OCI-LY3 (cell line): ENCODE measurements around the gene ST6GALNAC6.

Experiments used
- H2AFZ ChIP-seq: fragments of 200-600, 300-600 bp; shearing (Covaris generic); 2 replicates; pipeline ENCODE4 v1.6.0; 2014; ENCODE audit warnings: antibody characterized with exemption, low read depth, low read length
- H3K27ac ChIP-seq: fragments of 200-600, 300-600 bp; sonication (generic); 2 replicates; pipeline ENCODE4 v1.5.1; 2014; ENCODE audit warnings: mild to moderate bottlenecking, low read length, moderate library complexity, mixed read lengths
- H3K27me3 ChIP-seq: fragments of 200-600, 300-600 bp; sonication (generic); 2 replicates; pipeline ENCODE4 v1.6.1; 2014; ENCODE audit warnings: low read depth, low read length, mixed read lengths
- H3K36me3 ChIP-seq: fragments of 200-600, 300-600 bp; sonication (generic); replicated peaks from 2 replicates; pipeline ENCODE3; 2014; ENCODE audit warnings: low read depth, low read length, mixed read lengths
- H3K4me1 ChIP-seq: fragments of 300-600, 200-600 bp; sonication (generic); 2 replicates; pipeline ENCODE4 v1.6.1; 2014; ENCODE audit warnings: low read length, mixed read lengths
- H3K4me2 ChIP-seq: fragments of 200-600, 300-600 bp; sonication (generic); 2 replicates; pipeline ENCODE4 v1.6.1; 2014; ENCODE audit warnings: low read length, mixed read lengths
- H3K4me3 ChIP-seq: fragments of 300-600, 200-600 bp; sonication (generic); 2 replicates; pipeline ENCODE4 v1.5.1; 2014; ENCODE audit warnings: antibody characterized with exemption, mild to moderate bottlenecking, low read length, moderate library complexity
- H3K79me2 ChIP-seq: fragments of 300-600, 200-600 bp; shearing (Covaris generic); 2 replicates; pipeline ENCODE4 v1.6.1; 2014; ENCODE audit warnings: mild to moderate bottlenecking, low read length, mixed read lengths
- H3K9ac ChIP-seq: fragments of 300-600, 200-600 bp; shearing (Covaris generic); 2 replicates; pipeline ENCODE4 v1.6.0; 2014; ENCODE audit warnings: mild to moderate bottlenecking, low read length, moderate library complexity
- H3K9me3 ChIP-seq: fragments of 200-600, 300-600 bp; shearing (Covaris generic); 2 replicates; pipeline ENCODE4 v1.6.1; 2014; ENCODE audit warnings: low read length, mixed read lengths; ENCODE audit not compliant: insufficient read depth
- H4K20me1 ChIP-seq: fragments of 200-600, 300-600 bp; sonication (generic); 2 replicates; pipeline ENCODE4 v1.6.1; 2016; ENCODE audit warnings: low read length, mixed read lengths; ENCODE audit not compliant: insufficient read depth
- EZH2phosphoT487 ChIP-seq: fragments of 200-600 bp; shearing (Covaris generic); IDR thresholded peaks from 2 replicates; pipeline ENCODE4 v1.6.1; 2018; ENCODE audit warnings: antibody characterized with exemption, mixed run types, low read depth
- TF ChIP-seq, protein P1 (sequence below): fragments of 200-600, 300-600 bp; sonication (generic); IDR thresholded peaks from 2 replicates; pipeline ENCODE4 v1.5.1; 2014; ENCODE audit warnings: antibody characterized with exemption, low read length, low read depth

ST6GALNAC6 gene

GRCh38 chr9:127907867-127908659 is 8.7 kb upstream of the ST6GALNAC6 start:
- Histone ChIP-seq H3K4me2 (no peak overlapping the region), H3K4me1 (peaks cover 91% of the 10 kb centered on the region), H3K27ac (no peak overlapping the region), H4K20me1 (peaks cover 28% of the 10 kb centered on the region), H3K4me3 (no peak overlapping the region), H3K9ac (no peak overlapping the region), H2AFZ (no peak overlapping the region), H3K79me2 (peaks cover 45% of the 10 kb centered on the region), H3K36me3 (peaks cover 51% of the 10 kb centered on the region), H3K9me3 (no peaks in the 10 kb centered on the region), H3K27me3 (no peaks in the 10 kb centered on the region)
- TF ChIP-seq EZH2phosphoT487, result no peak
- TF ChIP-seq, protein P1, sequence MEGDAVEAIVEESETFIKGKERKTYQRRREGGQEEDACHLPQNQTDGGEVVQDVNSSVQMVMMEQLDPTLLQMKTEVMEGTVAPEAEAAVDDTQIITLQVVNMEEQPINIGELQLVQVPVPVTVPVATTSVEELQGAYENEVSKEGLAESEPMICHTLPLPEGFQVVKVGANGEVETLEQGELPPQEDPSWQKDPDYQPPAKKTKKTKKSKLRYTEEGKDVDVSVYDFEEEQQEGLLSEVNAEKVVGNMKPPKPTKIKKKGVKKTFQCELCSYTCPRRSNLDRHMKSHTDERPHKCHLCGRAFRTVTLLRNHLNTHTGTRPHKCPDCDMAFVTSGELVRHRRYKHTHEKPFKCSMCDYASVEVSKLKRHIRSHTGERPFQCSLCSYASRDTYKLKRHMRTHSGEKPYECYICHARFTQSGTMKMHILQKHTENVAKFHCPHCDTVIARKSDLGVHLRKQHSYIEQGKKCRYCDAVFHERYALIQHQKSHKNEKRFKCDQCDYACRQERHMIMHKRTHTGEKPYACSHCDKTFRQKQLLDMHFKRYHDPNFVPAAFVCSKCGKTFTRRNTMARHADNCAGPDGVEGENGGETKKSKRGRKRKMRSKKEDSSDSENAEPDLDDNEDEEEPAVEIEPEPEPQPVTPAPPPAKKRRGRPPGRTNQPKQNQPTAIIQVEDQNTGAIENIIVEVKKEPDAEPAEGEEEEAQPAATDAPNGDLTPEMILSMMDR, result no peak

DNA sequence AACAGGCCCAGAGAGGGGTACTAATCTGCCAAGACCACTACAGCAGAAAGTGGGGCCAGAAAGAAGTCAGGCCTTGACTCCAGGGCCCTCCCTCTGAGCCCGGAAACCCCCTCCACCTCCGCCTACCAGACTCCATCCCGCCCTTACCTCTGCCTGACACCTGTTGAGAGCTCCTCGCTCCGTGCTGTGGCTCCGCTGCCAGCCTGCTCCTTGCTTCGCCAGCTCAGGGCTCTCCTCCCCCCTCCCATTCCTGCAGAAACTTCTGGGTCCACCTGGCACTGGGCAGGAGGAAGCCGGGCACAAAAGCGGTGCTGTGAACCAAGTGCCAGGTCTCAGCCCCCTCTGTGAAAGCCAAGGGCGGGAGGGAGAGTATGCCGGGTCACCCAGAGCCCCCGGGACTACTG is 6.4 kb upstream of the ST6GALNAC6 start:
- peaks cover 29% of the 10 kb centered on the region for H3K79me2 ChIP-seq
- peak overlapping the region; percentile 12 for H3K9ac ChIP-seq
- H3K4me2 ChIP-seq, result peak overlapping the region; percentile 53
- H3K9me3 ChIP-seq, result no peaks in the 10 kb centered on the region
- H3K27me3 ChIP-seq, result no peaks in the 10 kb centered on the region
- TF ChIP-seq, protein P1, result no peak
- TF ChIP-seq EZH2phosphoT487, result no peak
- no peak overlapping the region for H3K4me3 ChIP-seq
- peaks cover 82% of the 10 kb centered on the region for H3K4me1 ChIP-seq
- peak overlapping the region; percentile 78 for H3K27ac ChIP-seq
- H2AFZ ChIP-seq, result no peak overlapping the region
- H3K36me3 ChIP-seq, result peaks cover 35% of the 10 kb centered on the region
- H4K20me1 ChIP-seq, result peaks cover 22% of the 10 kb centered on the region

- peaks cover 78% of the 10 kb centered on the region for H3K4me1 ChIP-seq
- peaks cover 21% of the 10 kb centered on the region for H4K20me1 ChIP-seq
- peaks cover 29% of the 10 kb centered on the region for H3K36me3 ChIP-seq
- no peaks in the 10 kb centered on the region for H3K27me3 ChIP-seq
- TF ChIP-seq, protein P1, result no peak
- TF ChIP-seq EZH2phosphoT487, result no peak
- H3K27ac ChIP-seq, result peak overlapping the region; percentile 78
- peaks cover 23% of the 10 kb centered on the region for H3K79me2 ChIP-seq
- H3K4me2 ChIP-seq, result peak overlapping the region; percentile 53
- H3K9ac ChIP-seq, result peak overlapping the region; percentile 12; the same call in 1 of the 2 replicates
- no peak overlapping the region for H2AFZ ChIP-seq
- H3K9me3 ChIP-seq, result no peaks in the 10 kb centered on the region
- no peak overlapping the region for H3K4me3 ChIP-seq
Measured at GRCh38 chr9:127905004-127905728, 5.8 kb upstream of the ST6GALNAC6 start.

DNA sequence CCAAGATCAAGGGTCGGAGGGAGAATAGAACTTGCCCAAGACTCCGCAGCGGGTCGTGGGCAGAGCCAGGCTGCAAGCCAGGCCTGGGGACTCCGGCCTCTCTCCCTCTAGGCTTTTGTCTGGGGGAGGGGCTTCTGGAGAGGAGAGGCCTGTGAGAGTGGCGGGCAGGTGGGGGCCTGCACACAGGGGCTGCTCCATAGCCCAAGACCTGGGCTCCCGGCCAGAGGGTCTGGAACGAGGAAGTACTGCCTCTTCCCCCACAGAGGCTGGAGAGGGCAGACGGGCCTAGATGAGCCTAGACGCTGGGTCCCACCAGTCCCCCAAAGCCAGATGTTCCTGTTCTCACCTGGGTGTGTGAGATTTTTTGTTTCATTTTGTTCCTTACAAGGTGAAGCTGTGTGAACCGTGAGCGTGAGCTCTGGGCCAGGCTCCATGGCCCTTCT is 5.2 kb upstream of the ST6GALNAC6 start:
- Histone ChIP-seq H4K20me1 (peaks cover 16% of the 10 kb centered on the region), H3K27ac (peak overlapping the region; percentile 78), H3K27me3 (no peaks in the 10 kb centered on the region), H3K4me2 (no peak overlapping the region), H3K36me3 (peaks cover 23% of the 10 kb centered on the region), H2AFZ (no peak overlapping the region), H3K4me3 (no peak overlapping the region), H3K79me2 (peaks cover 17% of the 10 kb centered on the region), H3K4me1 (peaks cover 77% of the 10 kb centered on the region), H3K9me3 (no peaks in the 10 kb centered on the region), H3K9ac (no peak overlapping the region)
- TF ChIP-seq, protein P1, result no peak
- TF ChIP-seq EZH2phosphoT487, result no peak
